ENCODE data around the gene ANKRD63. TPM values are rescaled to one million over a fixed set of nuclear protein-coding genes. Genes with fewer than 3 reads are reported as not detected.

The ANKRD63 gene
- total and polyA plus RNA-seq, 4 experiments from 2014 or later: not detected

- no peaks in the 10 kb centered on the region for H3K9me3 ChIP-seq (ENCODE audit: control insufficient read depth in 1 of 2, low read length in 2 of 2)
- intact Hi-C loops (cut with micrococcal nuclease): no loop called here
- H3K4me3 Mint-ChIP-seq: no peak overlapping the region
- H3K4me1 Mint-ChIP-seq: peaks cover 0 to 3% (median 0%) of the 10 kb centered on the region in 4 donors
- POLR2A ChIA-PET (ENCODE audit: partially characterized antibody): no interaction called here
- H3K27me3 Mint-ChIP-seq: no peaks in the 10 kb centered on the region
- H3K36me3 ChIP-seq (ENCODE audit: insufficient read depth, low read length): no peaks in the 10 kb centered on the region
- H3K27ac ChIP-seq (ENCODE audit: low read depth, low read length): no peak overlapping the region
- no peaks in the 10 kb centered on the region for H3K4me1 ChIP-seq (ENCODE audit: insufficient read depth, low read length)
- no peaks in the 10 kb centered on the region for H3K36me3 Mint-ChIP-seq
- no peak overlapping the region for H3K4me3 ChIP-seq (ENCODE audit: low read length in 2 of 2)
- DNase-seq: no peak
- H3K9me3 Mint-ChIP-seq: peaks cover 0 to 2% (median 0%) of the 10 kb centered on the region in 8 donors
- no peak overlapping the region for H3K27ac Mint-ChIP-seq
- H3K27me3 ChIP-seq (ENCODE audit: insufficient read depth, low read length): no peaks in the 10 kb centered on the region
- CTCF ChIA-PET (ENCODE audit: partially characterized antibody): interaction anchor here (0.7 to 4.8 kb wide), 2 partner anchors 9 to 10 kb away, joined by 3 to 30 read pairs; no protein-coding TSS in a partner anchor
Measured at GRCh38 chr15:40265355-40265754, 17.5 kb downstream of the ANKRD63 start.

- H3K36me3 ChIP-seq (ENCODE audit: insufficient read depth, low read length): no peaks in the 10 kb centered on the region
- no peaks in the 10 kb centered on the region for H3K27me3 ChIP-seq (ENCODE audit: insufficient read depth, low read length)
- intact Hi-C loops (cut with micrococcal nuclease): no loop called here
- Mint-ChIP-seq H3K27ac (no peak overlapping the region), H3K36me3 (no peaks in the 10 kb centered on the region), H3K9me3 (peaks cover 0 to 2% (median 0%) of the 10 kb centered on the region in 8 donors), H3K4me1 (no peaks in the 10 kb centered on the region), H3K4me3 (no peak overlapping the region), H3K27me3 (no peaks in the 10 kb centered on the region)
- H3K9me3 ChIP-seq (ENCODE audit: control insufficient read depth in 1 of 2, low read length in 2 of 2): no peaks in the 10 kb centered on the region
- H3K27ac ChIP-seq (ENCODE audit: low read depth, low read length): no peak overlapping the region
- H3K4me1 ChIP-seq (ENCODE audit: insufficient read depth, low read length): no peaks in the 10 kb centered on the region
- ChIA-PET CTCF (ENCODE audit: partially characterized antibody) (interaction anchor here (1.1 to 4.8 kb wide), 2 partner anchors 8 to 10 kb away, joined by 4 to 30 read pairs; no protein-coding TSS in a partner anchor), POLR2A (ENCODE audit: partially characterized antibody) (no interaction called here)
- DNase-seq: no peak
- no peak overlapping the region for H3K4me3 ChIP-seq (ENCODE audit: low read length in 2 of 2)
Measured at GRCh38 chr15:40264321-40265153, 18.3 kb downstream of the ANKRD63 start.

- Histone ChIP-seq H3K9me3 (ENCODE audit: control insufficient read depth in 1 of 2, low read length in 2 of 2) (no peaks in the 10 kb centered on the region), H3K27ac (ENCODE audit: low read depth, low read length) (no peak overlapping the region), H3K27me3 (ENCODE audit: insufficient read depth, low read length) (no peaks in the 10 kb centered on the region), H3K4me1 (ENCODE audit: insufficient read depth, low read length) (no peaks in the 10 kb centered on the region), H3K36me3 (ENCODE audit: insufficient read depth, low read length) (no peaks in the 10 kb centered on the region), H3K4me3 (ENCODE audit: low read length in 2 of 2) (no peak overlapping the region)
- Mint-ChIP-seq H3K27me3 (peaks cover 0 to 2% of the 10 kb centered on the region in 2 donors), H3K36me3 (no peaks in the 10 kb centered on the region), H3K27ac (no peak overlapping the region), H3K4me3 (no peak overlapping the region), H3K9me3 (peaks cover 0 to 2% (median 0%) of the 10 kb centered on the region in 8 donors), H3K4me1 (no peaks in the 10 kb centered on the region)
- no peak for DNase-seq
- POLR2A ChIA-PET (ENCODE audit: partially characterized antibody): no interaction called here
- CTCF ChIA-PET (ENCODE audit: partially characterized antibody): interaction anchor here (1.7 to 4.8 kb wide), 2 partner anchors 11 to 218 kb away, joined by 4 to 30 read pairs; no protein-coding TSS in a partner anchor
- intact Hi-C loops (cut with micrococcal nuclease): no loop called here
Measured at GRCh38 chr15:40263024-40263754, 19.7 kb downstream of the ANKRD63 start.

GRCh38 chr15:40259021-40259420 is 23.8 kb downstream of the ANKRD63 start:
- peaks cover 0 to 9% (median 2%) of the 10 kb centered on the region in 4 donors for H3K4me1 Mint-ChIP-seq
- Histone ChIP-seq H3K27ac (ENCODE audit: low read depth, low read length) (no peak overlapping the region), H3K4me1 (ENCODE audit: insufficient read depth, low read length) (no peaks in the 10 kb centered on the region), H3K9me3 (ENCODE audit: control insufficient read depth in 1 of 2, low read length in 2 of 2) (no peaks in the 10 kb centered on the region), H3K27me3 (ENCODE audit: insufficient read depth, low read length) (no peaks in the 10 kb centered on the region), H3K36me3 (ENCODE audit: insufficient read depth, low read length) (no peaks in the 10 kb centered on the region), H3K4me3 (ENCODE audit: low read length in 2 of 2) (no peak overlapping the region)
- DNase-seq: no peak
- no peaks in the 10 kb centered on the region for H3K36me3 Mint-ChIP-seq
- H3K27ac Mint-ChIP-seq: no peak overlapping the region
- no peak overlapping the region for H3K4me3 Mint-ChIP-seq
- peaks cover 5% of the 10 kb centered on the region in 2 donors for H3K27me3 Mint-ChIP-seq
- POLR2A ChIA-PET (ENCODE audit: partially characterized antibody): no interaction called here
- peaks cover 0 to 2% (median 0%) of the 10 kb centered on the region in 8 donors for H3K9me3 Mint-ChIP-seq
- CTCF ChIA-PET (ENCODE audit: partially characterized antibody): interaction anchor here (1.1 to 1.2 kb wide), 2 partner anchors 20 to 42 kb away, joined by 3 to 4 read pairs; no protein-coding TSS in a partner anchor
- intact Hi-C loops (cut with micrococcal nuclease): no loop called here

GRCh38 chr15:40258544-40258943 is 24.3 kb downstream of the ANKRD63 start:
- no peak overlapping the region for H3K4me3 ChIP-seq (ENCODE audit: low read length in 2 of 2)
- peaks cover 3% of the 10 kb centered on the region for H3K27me3 ChIP-seq (ENCODE audit: insufficient read depth, low read length)
- no peaks in the 10 kb centered on the region for H3K4me1 ChIP-seq (ENCODE audit: insufficient read depth, low read length)
- no peak for DNase-seq
- no peak overlapping the region for H3K27ac Mint-ChIP-seq
- intact Hi-C loops (cut with micrococcal nuclease): no loop called here
- H3K9me3 Mint-ChIP-seq: peaks cover 0 to 3% (median 0%) of the 10 kb centered on the region in 8 donors
- H3K9me3 ChIP-seq (ENCODE audit: control insufficient read depth in 1 of 2, low read length in 2 of 2): no peaks in the 10 kb centered on the region
- H3K27me3 Mint-ChIP-seq: peaks cover 9% of the 10 kb centered on the region in 2 donors
- no peaks in the 10 kb centered on the region for H3K36me3 Mint-ChIP-seq
- no peak overlapping the region for H3K27ac ChIP-seq (ENCODE audit: low read depth, low read length)
- CTCF ChIA-PET (ENCODE audit: partially characterized antibody): interaction anchor here (1.1 to 1.2 kb wide), 3 partner anchors 16 to 41 kb away, joined by 3 to 4 read pairs (median 3); no protein-coding TSS in a partner anchor
- POLR2A ChIA-PET (ENCODE audit: partially characterized antibody): no interaction called here
- no peaks in the 10 kb centered on the region for H3K36me3 ChIP-seq (ENCODE audit: insufficient read depth, low read length)
- H3K4me3 Mint-ChIP-seq: no peak overlapping the region
- H3K4me1 Mint-ChIP-seq: peaks cover 2 to 13% (median 5%) of the 10 kb centered on the region in 4 donors

- Mint-ChIP-seq H3K27ac (no peak overlapping the region), H3K4me3 (no peak overlapping the region), H3K9me3 (peaks cover 0 to 3% (median 0%) of the 10 kb centered on the region in 8 donors), H3K36me3 (no peaks in the 10 kb centered on the region), H3K27me3 (peaks cover 14% of the 10 kb centered on the region in 2 donors), H3K4me1 (peaks cover 2 to 17% (median 9%) of the 10 kb centered on the region in 4 donors)
- no peaks in the 10 kb centered on the region for H3K36me3 ChIP-seq (ENCODE audit: insufficient read depth, low read length)
- no peaks in the 10 kb centered on the region for H3K9me3 ChIP-seq (ENCODE audit: control insufficient read depth in 1 of 2, low read length in 2 of 2)
- DNase-seq: no peak
- peaks cover 7% of the 10 kb centered on the region for H3K27me3 ChIP-seq (ENCODE audit: insufficient read depth, low read length)
- intact Hi-C loops (cut with micrococcal nuclease): no loop called here
- POLR2A ChIA-PET (ENCODE audit: partially characterized antibody): no interaction called here
- peaks cover 5% of the 10 kb centered on the region for H3K4me1 ChIP-seq (ENCODE audit: insufficient read depth, low read length)
- CTCF ChIA-PET (ENCODE audit: partially characterized antibody): interaction anchor here (1.1 to 1.7 kb wide), 5 partner anchors 14 to 41 kb away, joined by 3 to 5 read pairs (median 4); no protein-coding TSS in a partner anchor
- H3K27ac ChIP-seq (ENCODE audit: low read depth, low read length): no peak overlapping the region
- H3K4me3 ChIP-seq (ENCODE audit: low read length in 2 of 2): no peak overlapping the region
Measured at GRCh38 chr15:40257656-40258450, 25.0 kb downstream of the ANKRD63 start.
